Limb (tissue), 2 donors: ENCODE data around the gene MCAM.
A peak's percentile ranks its signal among the peaks of the same experiment; 100 is the strongest.

Source experiments
- DNase-seq, 2 donors: peaks; one replicate each; pipeline ENCODE4 v3.0.0-alpha.2; 2016; ENCODE audit errors: extremely low spot score in 2 of 2

MCAM gene

GRCh38 chr11:119309411-119309810, 7.5 kb downstream of the MCAM start:
- no peak for DNase-seq

- DNase-seq = no peak
Observed at GRCh38 chr11:119307974-119308373, 9.0 kb downstream of the MCAM start.

- no peak for DNase-seq
Observed at GRCh38 chr11:119307219-119307618, 9.7 kb downstream of the MCAM start.

GRCh38 chr11:119306373-119306890, 10.5 kb downstream of the MCAM start:
- no peak for DNase-seq

DNA sequence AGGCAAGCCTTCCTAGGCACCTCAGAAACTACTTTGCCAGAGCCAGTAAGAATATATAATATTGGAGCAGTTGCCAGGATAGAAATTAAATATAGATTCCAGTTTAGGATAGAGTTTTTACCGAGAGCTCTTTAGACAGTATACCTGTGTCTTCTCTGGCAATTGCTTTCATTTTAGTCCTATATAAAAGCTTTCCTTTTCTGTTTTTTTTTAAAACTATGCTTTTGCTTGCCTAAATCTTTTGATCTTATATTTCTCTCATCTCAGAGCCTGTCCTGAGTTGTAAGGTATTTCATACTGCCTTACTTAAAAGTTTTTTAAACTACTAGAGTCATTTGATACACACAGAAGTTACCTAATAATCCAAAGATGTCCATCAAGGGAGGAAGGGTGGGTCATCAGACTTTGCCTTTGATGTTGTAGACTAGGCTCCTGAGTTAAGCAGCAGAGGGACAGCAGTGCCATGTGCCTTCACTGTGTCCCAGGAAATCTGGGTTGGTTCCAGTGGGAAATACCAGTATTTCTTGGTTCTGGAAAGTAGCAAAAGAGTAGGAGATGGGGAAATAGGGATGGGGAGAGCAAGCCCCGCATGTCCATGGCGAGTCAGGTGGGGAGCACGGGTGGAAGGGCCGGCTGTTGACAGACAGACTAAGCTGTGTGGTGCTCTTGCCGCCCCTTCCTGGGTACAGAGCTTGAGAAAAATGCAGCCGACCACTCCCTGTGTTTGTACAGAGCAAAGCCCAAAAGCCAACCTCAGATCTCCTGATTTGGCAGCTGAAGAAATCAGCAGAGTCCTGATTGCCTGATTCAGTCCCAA, 11.2 kb downstream of the MCAM start:
- DNase-seq = no peak

- DNase-seq = no peak
Observed at GRCh38 chr11:119303227-119303718, 13.7 kb downstream of the MCAM start.

DNA sequence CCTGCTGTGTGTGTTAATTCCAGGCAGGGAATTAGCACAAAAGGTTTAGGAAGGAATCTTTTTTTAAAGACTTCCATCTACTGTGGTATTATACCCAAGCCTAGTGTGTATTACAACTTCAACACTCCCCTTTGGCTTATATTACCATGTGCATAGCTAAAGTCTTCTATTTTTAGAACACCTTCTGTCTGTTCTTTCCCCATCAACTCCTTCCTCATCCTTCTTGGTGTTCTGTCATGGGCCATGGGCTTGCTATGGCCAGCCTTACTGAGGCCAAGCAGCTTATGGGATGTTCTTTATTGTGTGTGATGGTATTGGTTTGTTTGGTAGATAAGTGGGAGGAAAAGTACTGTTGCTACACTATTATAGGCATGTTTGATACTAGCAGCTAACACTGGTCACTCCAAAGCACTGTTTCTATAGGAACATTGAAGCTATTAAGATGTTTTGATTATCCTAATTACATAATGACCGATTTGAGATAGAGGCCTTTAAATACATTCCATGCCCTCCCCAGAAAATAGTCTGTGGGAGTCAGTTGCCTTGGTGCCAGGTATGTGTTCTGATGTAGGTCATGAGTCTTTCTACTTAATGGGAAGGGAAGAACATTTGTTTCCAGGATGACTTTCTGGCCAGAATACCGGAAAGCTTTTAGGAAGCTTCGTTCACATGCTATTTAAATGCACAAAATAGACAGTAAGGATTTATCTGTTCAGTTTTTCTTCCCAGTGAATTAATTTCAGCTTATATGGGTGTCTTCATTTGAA, 16.5 kb downstream of the MCAM start:
- DNase-seq = no peak

DNA sequence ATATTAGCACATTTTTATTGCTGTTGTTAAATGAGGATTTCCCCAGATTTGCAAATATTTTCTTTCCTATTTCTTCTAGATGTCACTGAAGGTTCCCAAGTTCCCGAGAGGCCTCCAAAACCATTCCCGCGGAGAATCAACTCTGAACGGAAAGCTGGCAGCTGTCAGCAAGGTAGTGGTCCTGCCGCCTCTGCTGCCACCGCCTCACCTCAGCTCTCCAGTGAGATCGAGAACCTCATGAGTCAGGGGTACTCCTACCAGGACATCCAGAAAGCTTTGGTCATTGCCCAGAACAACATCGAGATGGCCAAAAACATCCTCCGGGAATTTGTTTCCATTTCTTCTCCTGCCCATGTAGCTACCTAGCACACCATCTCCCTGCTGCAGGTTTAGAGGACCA, 17.5 kb downstream of the MCAM start:
- no peak for DNase-seq

DNA sequence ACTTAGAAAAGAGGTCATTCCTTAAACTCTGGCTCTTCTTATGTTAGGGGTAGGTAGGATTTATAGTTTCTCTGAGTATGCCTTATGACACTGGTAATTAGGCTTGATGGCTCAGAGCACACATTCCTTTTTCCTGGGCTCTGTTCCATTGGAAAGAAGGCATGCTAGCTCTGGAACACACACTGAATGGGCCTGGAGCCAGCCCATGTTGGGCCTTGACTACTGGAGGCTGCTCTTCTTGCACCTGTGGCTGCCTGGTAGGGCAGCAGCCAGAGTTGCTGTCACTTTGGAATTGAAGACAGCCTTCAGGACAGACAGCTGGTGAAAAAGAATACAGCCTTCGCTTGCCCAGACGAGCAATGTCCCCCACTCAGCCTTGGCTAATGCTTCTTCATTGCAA, 18.2 kb downstream of the MCAM start:
- DNase-seq = peak in 1 of 2 donors; percentile 65

DNA sequence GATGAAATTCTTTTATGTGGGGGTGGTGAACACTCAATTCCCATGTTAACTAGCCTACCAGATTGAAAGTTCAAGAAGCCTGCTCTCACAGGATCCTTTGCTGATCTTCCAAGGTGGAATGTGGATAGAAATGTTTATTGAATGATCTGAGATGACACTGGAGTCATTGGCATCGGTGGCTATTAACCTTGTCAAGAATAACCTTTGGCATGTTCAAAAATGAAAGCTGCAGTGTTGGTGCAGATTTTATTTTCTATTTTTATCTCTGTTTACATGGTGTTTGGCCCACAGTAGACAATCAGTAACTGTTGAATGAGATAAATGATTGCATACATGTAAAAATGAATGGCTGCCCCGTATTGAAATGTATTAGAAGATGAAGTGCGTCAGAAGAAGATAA, 19.0 kb downstream of the MCAM start:
- DNase-seq = no peak

GRCh38 chr11:119295178-119295577, 21.8 kb downstream of the MCAM start:
- no peak for DNase-seq

- DNase-seq = no peak
Observed at GRCh38 chr11:119293461-119293860, 23.5 kb downstream of the MCAM start.

- no peak for DNase-seq
Observed at GRCh38 chr11:119290894-119291497, 25.9 kb downstream of the MCAM start.

- DNase-seq = no peak
Observed at GRCh38 chr11:119288219-119288618, 28.7 kb downstream of the MCAM start.

DNA sequence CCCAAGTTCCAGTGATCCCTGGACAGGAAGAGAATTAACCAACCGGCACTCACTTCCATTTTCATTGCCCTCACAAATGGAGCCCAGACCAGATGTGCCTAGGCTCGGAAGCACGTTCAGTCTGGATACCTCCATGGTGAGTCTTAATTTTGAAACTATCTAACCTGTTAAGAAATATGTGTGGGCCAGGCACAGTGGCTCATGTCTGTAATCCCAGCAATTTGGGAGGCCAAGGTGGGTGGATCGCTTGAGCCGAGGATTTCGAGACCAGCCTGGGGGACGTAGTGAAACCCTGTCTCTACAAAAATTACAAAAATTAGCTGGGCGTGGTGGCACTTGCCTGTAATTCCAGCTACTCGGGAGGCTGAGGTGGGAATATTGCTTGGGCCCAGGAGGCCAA, 31.5 kb downstream of the MCAM start:
- no peak for DNase-seq

- peak in 1 of 2 donors; percentile 14 for DNase-seq
Observed at GRCh38 chr11:119284344-119285157, 32.4 kb downstream of the MCAM start.

DNA sequence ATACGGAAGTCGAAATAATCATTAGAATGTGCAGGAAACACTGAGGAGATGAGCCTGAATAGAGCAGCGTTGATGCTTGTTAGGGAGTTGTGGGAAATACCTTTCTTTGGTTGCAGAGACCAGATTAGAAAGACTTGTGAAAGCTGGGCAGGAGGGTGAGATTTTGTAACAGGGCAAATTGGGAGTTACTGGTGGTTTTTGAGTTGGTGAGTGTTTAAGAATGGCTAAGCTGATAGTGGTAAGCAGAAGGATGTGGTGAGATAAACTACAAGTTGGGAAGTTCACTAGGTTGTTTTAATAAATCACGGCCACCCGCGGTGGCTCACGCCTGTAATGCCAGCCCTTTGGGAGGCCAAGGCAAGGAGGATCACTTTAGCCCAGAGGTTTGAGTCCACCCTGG, 34.4 kb downstream of the MCAM start:
- no peak for DNase-seq

- no peak for DNase-seq
Observed at GRCh38 chr11:119277660-119278059, 39.3 kb downstream of the MCAM start.

GRCh38 chr11:119273721-119274120, 43.2 kb downstream of the MCAM start:
- no peak for DNase-seq

- DNase-seq = no peak
Observed at GRCh38 chr11:119267645-119268044, 49.3 kb downstream of the MCAM start.
